WTC11 (cell line): Measurements from ENCODE around the gene TMTC1. TPM values are rescaled to one million over a fixed set of nuclear protein-coding genes. Genes with fewer than 3 reads are reported as not detected.

ENCODE experiments used
- ATAC-seq: fragments of 200-7000 bp; cut with Tn5 transposase; 2 replicates; pipeline ENCODE4 v1.10.0; 2021; ENCODE audit warnings: mild to moderate bottlenecking, moderate library complexity
- CTCF ChIA-PET: fragments of 300-600 bp; sonication (Branson Sonifier 250); formaldehyde crosslinking; loops from one replicate; lab custom pipeline; 2021; ENCODE audit warnings: antibody characterized with exemption; lab: Charles Lee
- POLR2A ChIA-PET: fragments of 350-600 bp; sonication (Branson Sonifier 250); formaldehyde crosslinking; loops from one replicate; lab custom pipeline; 2021; ENCODE audit warnings: antibody characterized with exemption; lab: Charles Lee
- DNase-seq: peaks from one replicate; pipeline ENCODE4 v3.0.0; 2021; ENCODE audit warnings: low spot score
- H3K27ac Mint-ChIP-seq: 2 replicates; pipeline ENCODE4 v1.8.0; 2021; ENCODE audit warnings: mixed read lengths
- H3K27me3 Mint-ChIP-seq: 2 replicates; pipeline ENCODE4 v1.8.0; 2021; ENCODE audit warnings: low read depth, mild to moderate bottlenecking, moderate library complexity, mixed read lengths
- H3K36me3 Mint-ChIP-seq: 2 replicates; pipeline ENCODE4 v1.8.0; 2021; ENCODE audit warnings: mixed read lengths
- H3K4me1 Mint-ChIP-seq: 2 replicates; pipeline ENCODE4 v1.8.0; 2022; ENCODE audit warnings: mixed read lengths
- H3K4me3 Mint-ChIP-seq: 2 replicates; pipeline ENCODE4 v1.8.0; 2021; ENCODE audit warnings: mild to moderate bottlenecking, moderate library complexity, mixed read lengths
- H3K9me3 Mint-ChIP-seq: 2 replicates; pipeline ENCODE4 v1.8.0; 2021; ENCODE audit warnings: mixed read lengths
- AFF4 ChIP-seq: sonication (generic); formaldehyde crosslinking; IDR thresholded peaks from 2 replicates; pipeline ENCODE4 v1.8.1; 2023; ENCODE audit warnings: mild to moderate bottlenecking, missing genetic modification reagents, borderline replicate concordance
- CREM ChIP-seq: sonication (generic); formaldehyde crosslinking; IDR thresholded peaks from 2 replicates; pipeline ENCODE4 v1.8.1; 2022; ENCODE audit warnings: mild to moderate bottlenecking, missing genetic modification reagents, moderate library complexity
- EMX1 ChIP-seq: fragments of 250-450 bp; sonication (Bioruptor Pico); IDR thresholded peaks from 2 replicates; pipeline ENCODE4 v1.8.0; 2021; ENCODE audit warnings: mild to moderate bottlenecking
- FOXJ3 ChIP-seq: sonication (generic); formaldehyde crosslinking; IDR thresholded peaks from 2 replicates; pipeline ENCODE4 v1.9.0; 2021; ENCODE audit warnings: missing genetic modification reagents, mild to moderate bottlenecking, borderline replicate concordance
- JAZF1 ChIP-seq: fragments of 250-450 bp; sonication (Bioruptor Pico); IDR thresholded peaks from 2 replicates; pipeline ENCODE4 v1.9.0; 2021; ENCODE audit warnings: moderate library complexity, mild to moderate bottlenecking, inconsistent platforms
- JUN ChIP-seq: sonication (generic); formaldehyde crosslinking; IDR thresholded peaks from 2 replicates; pipeline ENCODE4 v1.8.0; 2023; ENCODE audit warnings: mild to moderate bottlenecking, missing genetic modification reagents
- NFYB ChIP-seq: sonication (generic); formaldehyde crosslinking; conservative IDR thresholded peaks from 2 replicates; pipeline ENCODE4 v1.8.0; 2022; ENCODE audit warnings: low read depth, missing genetic modification reagents
- NR2C2 ChIP-seq: sonication (generic); formaldehyde crosslinking; IDR thresholded peaks from 2 replicates; pipeline ENCODE4 v1.8.0; 2022; ENCODE audit warnings: mild to moderate bottlenecking, missing genetic modification reagents
- RELA ChIP-seq: sonication (generic); formaldehyde crosslinking; IDR thresholded peaks from 2 replicates; pipeline ENCODE4 v1.8.1; 2022; ENCODE audit warnings: missing genetic modification reagents, mild to moderate bottlenecking, borderline replicate concordance
- SMAD3 ChIP-seq: sonication (generic); formaldehyde crosslinking; IDR thresholded peaks from 2 replicates; pipeline ENCODE4 v1.8.0; 2022; ENCODE audit warnings: missing genetic modification reagents, mild to moderate bottlenecking, borderline replicate concordance
- SMAD4 ChIP-seq: sonication (generic); formaldehyde crosslinking; IDR thresholded peaks from 2 replicates; pipeline ENCODE4 v1.8.0; 2022; ENCODE audit warnings: mild to moderate bottlenecking, missing genetic modification reagents
- TEAD4 ChIP-seq: sonication (generic); formaldehyde crosslinking; IDR thresholded peaks from 2 replicates; pipeline ENCODE4 v1.8.0; 2022; ENCODE audit warnings: mild to moderate bottlenecking, missing genetic modification reagents
- ZBTB21 ChIP-seq: sonication (generic); formaldehyde crosslinking; IDR thresholded peaks from 2 replicates; pipeline ENCODE4 v1.8.1; 2023; ENCODE audit warnings: mild to moderate bottlenecking, missing genetic modification reagents, borderline replicate concordance
- ZNF138 ChIP-seq: sonication (generic); formaldehyde crosslinking; conservative IDR thresholded peaks from 2 replicates; pipeline ENCODE4 v1.8.1; 2022; ENCODE audit warnings: mild to moderate bottlenecking, moderate library complexity, missing genetic modification reagents
- ZNF232 ChIP-seq: sonication (generic); formaldehyde crosslinking; IDR thresholded peaks from 2 replicates; pipeline ENCODE4 v1.8.0; 2022; ENCODE audit warnings: mild to moderate bottlenecking, missing genetic modification reagents
- ZNF263 ChIP-seq: sonication (generic); formaldehyde crosslinking; IDR thresholded peaks from 2 replicates; pipeline ENCODE4 v1.8.1; 2022; ENCODE audit warnings: low read depth, mild to moderate bottlenecking, moderate library complexity, missing genetic modification reagents
- ZNF317 ChIP-seq: sonication (generic); formaldehyde crosslinking; IDR thresholded peaks from 2 replicates; pipeline ENCODE4 v1.8.1; 2023; ENCODE audit warnings: low read depth, mild to moderate bottlenecking, moderate library complexity, missing genetic modification reagents, borderline replicate concordance
- ZNF423 ChIP-seq: fragments of 250-450 bp; sonication (Bioruptor Pico); IDR thresholded peaks from 2 replicates; pipeline ENCODE4 v2.1.2; 2022; ENCODE audit warnings: mild to moderate bottlenecking, moderate library complexity
- ZNF512 ChIP-seq: sonication (generic); formaldehyde crosslinking; IDR thresholded peaks from 2 replicates; pipeline ENCODE4 v1.8.1; 2022; ENCODE audit warnings: missing genetic modification reagents, borderline replicate concordance
- ZNF532 ChIP-seq: fragments of 250-450 bp; sonication (Bioruptor Pico); IDR thresholded peaks from 2 replicates; pipeline ENCODE4 v1.9.0; 2021; ENCODE audit warnings: mild to moderate bottlenecking, borderline replicate concordance
- ZNF671 ChIP-seq: fragments of 250-450 bp; sonication (Bioruptor Pico); IDR thresholded peaks from 2 replicates; pipeline ENCODE4 v1.8.0; 2021; ENCODE audit warnings: mild to moderate bottlenecking
- total RNA-seq: library from RNA; stranded (reverse); gene quantifications from 3 replicates; pipeline ENCODE4 v1.2.3, GENCODE V29; 2021
- TF ChIP-seq, protein P1 (sequence below): fragments of 250-450 bp; sonication (Bioruptor Pico); conservative IDR thresholded peaks from 2 replicates; pipeline ENCODE4 v1.9.0; 2021; ENCODE audit warnings: mild to moderate bottlenecking

TMTC1 gene
- total RNA-seq, 1 experiment from 2014 or later: 17.3 TPM

GRCh38 chr12:29725587-29726320 is 58.0 kb downstream of the TMTC1 start:
- ChIA-PET POLR2A (no interaction called here), CTCF (no interaction called here)
- no peak for DNase-seq
- Mint-ChIP-seq H3K36me3 (no peaks in the 10 kb centered on the region), H3K4me1 (peaks cover 21% of the 10 kb centered on the region), H3K9me3 (no peaks in the 10 kb centered on the region), H3K27me3 (peaks cover 7% of the 10 kb centered on the region; the same call in 1 of the 2 replicates), H3K27ac (no peak overlapping the region), H3K4me3 (no peak overlapping the region)
- ATAC-seq: no peak
- TF ChIP-seq ZNF138 (CRISPR knock-in tag) (no peak), NFYB (CRISPR knock-in tag) (no peak), ZNF317 (CRISPR knock-in tag) (no peak), AFF4 (CRISPR knock-in tag) (no peak), JAZF1 (CRISPR knock-in tag) (no peak), ZNF512 (CRISPR knock-in tag) (no peak), ZNF671 (CRISPR knock-in tag) (no peak), SMAD3 (no peak), CREM (CRISPR knock-in tag) (no peak), TEAD4 (CRISPR knock-in tag) (no peak), RELA (no peak), JUN (CRISPR knock-in tag) (no peak), ZNF232 (CRISPR knock-in tag) (no peak), ZNF263 (no peak), FOXJ3 (CRISPR knock-in tag) (no peak)

DNA sequence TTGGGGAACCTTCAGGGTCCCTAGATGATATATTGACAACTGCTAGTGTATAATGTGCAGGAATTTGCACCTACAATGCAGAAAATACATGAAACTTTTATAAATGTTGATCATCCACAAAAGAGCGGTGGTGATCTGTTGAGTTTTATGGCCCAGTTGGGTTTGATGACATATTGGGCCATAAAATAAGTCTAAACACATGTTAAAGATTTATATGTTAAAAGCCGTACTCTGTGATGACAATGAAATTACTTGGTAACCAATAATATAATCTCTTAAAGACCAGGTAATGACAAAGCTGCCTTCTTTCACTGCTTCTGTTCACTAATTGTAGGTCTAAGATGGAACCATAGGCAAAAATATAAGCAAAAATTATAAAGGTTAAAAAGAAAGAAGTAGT is 61.6 kb downstream of the TMTC1 start:
- CTCF ChIA-PET: interaction anchor here (0.7 kb wide), 1 partner anchor 21 kb away, joined by 3 read pairs; no protein-coding TSS in a partner anchor
- TF ChIP-seq NR2C2 (CRISPR knock-in tag): no peak
- no peak for TF ChIP-seq ZBTB21 (CRISPR knock-in tag)
- TF ChIP-seq, protein P1, sequence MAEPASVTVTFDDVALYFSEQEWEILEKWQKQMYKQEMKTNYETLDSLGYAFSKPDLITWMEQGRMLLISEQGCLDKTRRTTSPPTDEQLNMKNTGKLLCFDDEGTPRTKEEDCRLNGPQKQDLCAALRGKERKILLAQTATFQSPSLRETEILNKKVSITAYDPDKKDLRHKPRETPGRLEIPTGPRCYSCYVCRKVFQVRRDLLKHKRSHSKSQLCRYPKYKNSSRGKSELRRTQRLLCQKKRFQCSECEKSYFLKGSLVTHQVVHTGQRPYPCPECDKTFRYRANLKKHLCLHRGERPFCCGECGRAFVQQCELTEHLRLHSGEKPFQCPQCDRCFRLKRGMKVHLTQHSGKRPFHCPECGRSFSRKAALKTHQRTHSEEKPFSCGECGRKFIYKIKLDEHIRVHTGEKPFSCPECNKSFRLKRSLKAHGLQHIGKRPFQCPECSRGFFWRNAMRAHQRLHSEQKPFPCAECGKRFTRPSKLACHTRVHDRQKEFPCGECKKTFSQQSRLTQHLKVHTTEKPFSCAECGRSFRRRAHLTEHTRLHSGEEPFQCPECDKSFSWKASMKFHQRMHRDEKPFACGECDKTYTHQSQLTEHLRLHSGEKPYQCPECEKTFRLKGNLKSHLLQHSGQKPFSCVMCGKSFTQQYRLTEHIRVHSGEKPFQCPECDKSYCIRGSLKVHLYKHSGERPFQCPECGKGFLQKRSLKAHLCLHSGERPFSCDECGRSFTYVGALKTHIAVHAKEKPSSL (CRISPR knock-in tag): no peak
- no peak for TF ChIP-seq ZNF532 (CRISPR knock-in tag)
- TF ChIP-seq ZNF423 (CRISPR knock-in tag): no peak
- TF ChIP-seq SMAD4 (CRISPR knock-in tag): no peak
- TF ChIP-seq EMX1 (CRISPR knock-in tag): no peak

More for the DNA sequence above, 61.6 kb downstream of the TMTC1 start:
- Mint-ChIP-seq H3K27ac (no peak overlapping the region), H3K4me1 (peaks cover 21% of the 10 kb centered on the region), H3K4me3 (no peak overlapping the region), H3K36me3 (no peaks in the 10 kb centered on the region), H3K27me3 (no peaks in the 10 kb centered on the region), H3K9me3 (no peaks in the 10 kb centered on the region)
- ATAC-seq (no peak), DNase-seq (no peak)
- POLR2A ChIA-PET: no interaction called here
